GM21737 (cell line): ENCODE results near the gene SCNN1G.
"Not testable (repeated sequence)": the region's sequence is repeated elsewhere in the genome, so short reads cannot be mapped to it uniquely, and the experiment has no call there.

Experiments
- ATAC-seq: cut with Tn5 transposase; IDR thresholded peaks from one replicate; pipeline ENCODE4 v1.9.1; 2021; ENCODE audit warnings: mild to moderate bottlenecking, moderate library complexity; ENCODE audit not compliant: unreplicated experiment

Gene SCNN1G

GRCh38 chr16:23248261-23249194 is 66.0 kb downstream of the SCNN1G start:
- ATAC-seq, result no peak

GRCh38 chr16:23249830-23250229 is 67.3 kb downstream of the SCNN1G start:
- no peak for ATAC-seq

GRCh38 chr16:23252310-23252709 is 69.8 kb downstream of the SCNN1G start:
- ATAC-seq, result no peak

- not testable (repeated sequence) for ATAC-seq
These were observed 71.1 kb downstream of the SCNN1G start for GRCh38 chr16:23253650-23254049.

GRCh38 chr16:23254338-23254737 is 71.8 kb downstream of the SCNN1G start:
- ATAC-seq, result no peak

GRCh38 chr16:23255000-23255399 is 72.5 kb downstream of the SCNN1G start:
- ATAC-seq, result no peak

GRCh38 chr16:23256440-23256839 is 73.9 kb downstream of the SCNN1G start:
- no peak for ATAC-seq

DNA sequence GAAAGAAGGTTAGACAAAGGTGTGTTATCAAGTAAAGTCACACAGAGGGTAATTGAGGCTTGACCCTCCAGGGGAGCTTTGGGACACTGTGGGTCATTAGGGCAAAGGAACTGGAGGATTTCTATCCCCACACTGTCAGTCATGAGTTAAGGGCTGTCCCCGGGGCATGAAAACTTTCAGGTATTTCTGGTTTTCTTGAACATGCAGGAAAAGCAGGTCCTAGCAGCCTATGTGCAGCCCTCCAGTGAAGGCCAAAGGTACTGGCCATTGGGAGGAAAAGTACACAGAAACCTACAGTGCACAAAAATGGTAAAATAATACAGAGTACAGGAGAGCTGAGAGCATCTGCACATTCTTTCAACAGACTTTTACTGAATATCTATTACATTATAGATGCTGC is 75.1 kb downstream of the SCNN1G start:
- no peak for ATAC-seq

GRCh38 chr16:23258919-23259237 is 76.3 kb downstream of the SCNN1G start:
- ATAC-seq, result no peak
